Uterus (tissue), 2 donors: ENCODE measurements around the gene YES1.

Source experiments
- POLR2A ChIP-seq, 2 donors: fragments of 450-650 bp; IDR thresholded peaks; one replicate each; pipeline ENCODE4 v1.6.1; 2016; ENCODE audit warnings: antibody characterized with exemption in 2 of 2, mild to moderate bottlenecking in 1 of 2, moderate library complexity in 1 of 2
- TF ChIP-seq, protein P1 (sequence below), 4 experiments: fragments of 200-600 bp in 2 of 4; fragments of 450-650 bp in 2 of 4; sonication (generic) in 2 of 4; IDR thresholded peaks; one replicate each; pipeline ENCODE4 v1.5.1; 2016 to 2019; ENCODE audit warnings: antibody characterized with exemption in 4 of 4, mild to moderate bottlenecking in 2 of 4, moderate library complexity in 1 of 4

DNA sequence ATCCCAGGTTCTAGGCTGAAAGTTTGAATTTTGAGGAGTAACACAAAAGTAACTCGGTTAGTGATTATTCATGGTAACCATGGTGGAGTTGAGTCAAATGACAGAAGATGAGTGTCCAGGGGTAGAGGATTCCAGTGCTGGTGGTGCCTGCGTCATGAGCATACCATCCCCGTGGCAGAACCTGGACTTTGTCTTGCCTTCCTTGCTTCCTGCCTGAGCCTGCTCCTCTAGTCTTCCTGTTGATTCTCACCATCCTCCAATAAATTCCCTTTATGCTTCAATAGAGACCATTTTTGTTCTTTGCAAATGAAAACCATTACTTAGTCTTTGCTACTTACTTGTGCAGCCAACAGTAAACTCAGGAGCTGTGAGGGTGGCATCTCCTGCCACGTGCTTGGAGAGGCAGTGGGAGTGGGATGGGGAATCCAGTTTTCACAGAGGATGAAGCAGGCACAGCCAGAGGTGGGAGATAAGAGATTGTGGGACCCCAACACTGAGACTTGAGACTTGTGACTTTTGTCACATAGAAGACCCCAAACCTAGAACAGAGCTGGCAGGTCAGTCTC, 4.1 kb upstream of the YES1 start:
- no peak for TF ChIP-seq POLR2A (IDR thresholded peaks at IDR 0.05)
- TF ChIP-seq, protein P1, sequence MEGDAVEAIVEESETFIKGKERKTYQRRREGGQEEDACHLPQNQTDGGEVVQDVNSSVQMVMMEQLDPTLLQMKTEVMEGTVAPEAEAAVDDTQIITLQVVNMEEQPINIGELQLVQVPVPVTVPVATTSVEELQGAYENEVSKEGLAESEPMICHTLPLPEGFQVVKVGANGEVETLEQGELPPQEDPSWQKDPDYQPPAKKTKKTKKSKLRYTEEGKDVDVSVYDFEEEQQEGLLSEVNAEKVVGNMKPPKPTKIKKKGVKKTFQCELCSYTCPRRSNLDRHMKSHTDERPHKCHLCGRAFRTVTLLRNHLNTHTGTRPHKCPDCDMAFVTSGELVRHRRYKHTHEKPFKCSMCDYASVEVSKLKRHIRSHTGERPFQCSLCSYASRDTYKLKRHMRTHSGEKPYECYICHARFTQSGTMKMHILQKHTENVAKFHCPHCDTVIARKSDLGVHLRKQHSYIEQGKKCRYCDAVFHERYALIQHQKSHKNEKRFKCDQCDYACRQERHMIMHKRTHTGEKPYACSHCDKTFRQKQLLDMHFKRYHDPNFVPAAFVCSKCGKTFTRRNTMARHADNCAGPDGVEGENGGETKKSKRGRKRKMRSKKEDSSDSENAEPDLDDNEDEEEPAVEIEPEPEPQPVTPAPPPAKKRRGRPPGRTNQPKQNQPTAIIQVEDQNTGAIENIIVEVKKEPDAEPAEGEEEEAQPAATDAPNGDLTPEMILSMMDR (IDR thresholded peaks at IDR 0.05), result no peak
